HG03575 (cell line): Measurements from ENCODE around the gene ADCY10.
"Not testable (repeated sequence)": the region's sequence is repeated elsewhere in the genome, so short reads cannot be mapped to it uniquely, and the experiment has no call there.

Experiments used
- ATAC-seq: cut with Tn5 transposase; IDR thresholded peaks from one replicate; pipeline ENCODE4 v1.9.1; 2021; ENCODE audit not compliant: unreplicated experiment, insufficient number of reproducible peaks, low FRiP score; ENCODE audit errors: extremely low read depth

Gene ADCY10

GRCh38 chr1:167826127-167826526 is 87.8 kb downstream of the ADCY10 start:
- ATAC-seq = no peak

GRCh38 chr1:167825419-167826079 is 88.4 kb downstream of the ADCY10 start:
- no peak for ATAC-seq

GRCh38 chr1:167824163-167824794 is 89.7 kb downstream of the ADCY10 start:
- ATAC-seq = no peak

GRCh38 chr1:167821969-167822685 is 91.8 kb downstream of the ADCY10 start:
- no peak for ATAC-seq

- ATAC-seq = no peak
These were observed 92.6 kb downstream of the ADCY10 start for GRCh38 chr1:167821356-167821685.

- ATAC-seq = no peak
These were observed 93.1 kb downstream of the ADCY10 start for GRCh38 chr1:167820684-167821355.

GRCh38 chr1:167819849-167820683 is 93.9 kb downstream of the ADCY10 start:
- no peak for ATAC-seq

GRCh38 chr1:167815650-167816049 is 98.3 kb downstream of the ADCY10 start:
- no peak for ATAC-seq

- ATAC-seq = no peak
These were observed 101.0 kb downstream of the ADCY10 start for GRCh38 chr1:167812972-167813371.

GRCh38 chr1:167808690-167809089 is 105.2 kb downstream of the ADCY10 start:
- no peak for ATAC-seq

GRCh38 chr1:167808104-167808503 is 105.8 kb downstream of the ADCY10 start:
- no peak for ATAC-seq

- not testable (repeated sequence) for ATAC-seq
These were observed 107.3 kb downstream of the ADCY10 start for GRCh38 chr1:167806676-167807075.

- ATAC-seq = not testable (repeated sequence)
These were observed 107.7 kb downstream of the ADCY10 start for GRCh38 chr1:167806235-167806634.

GRCh38 chr1:167805041-167805556 is 108.8 kb downstream of the ADCY10 start:
- no peak for ATAC-seq

- peak; percentile 62 for ATAC-seq
These were observed 110.4 kb downstream of the ADCY10 start for GRCh38 chr1:167803358-167804207.

GRCh38 chr1:167802235-167802634 is 111.7 kb downstream of the ADCY10 start:
- no peak for ATAC-seq

- no peak for ATAC-seq
These were observed 113.7 kb downstream of the ADCY10 start for GRCh38 chr1:167800251-167800650.

- ATAC-seq = no peak
These were observed 114.2 kb downstream of the ADCY10 start for GRCh38 chr1:167799747-167800146.
